HG03457 (cell line): ENCODE measurements around the gene RAB11FIP4.

ENCODE experiments used
- ATAC-seq: cut with Tn5 transposase; IDR thresholded peaks from one replicate; pipeline ENCODE4 v1.9.1; 2021; ENCODE audit warnings: moderate number of reproducible peaks; ENCODE audit not compliant: unreplicated experiment

Gene RAB11FIP4

DNA sequence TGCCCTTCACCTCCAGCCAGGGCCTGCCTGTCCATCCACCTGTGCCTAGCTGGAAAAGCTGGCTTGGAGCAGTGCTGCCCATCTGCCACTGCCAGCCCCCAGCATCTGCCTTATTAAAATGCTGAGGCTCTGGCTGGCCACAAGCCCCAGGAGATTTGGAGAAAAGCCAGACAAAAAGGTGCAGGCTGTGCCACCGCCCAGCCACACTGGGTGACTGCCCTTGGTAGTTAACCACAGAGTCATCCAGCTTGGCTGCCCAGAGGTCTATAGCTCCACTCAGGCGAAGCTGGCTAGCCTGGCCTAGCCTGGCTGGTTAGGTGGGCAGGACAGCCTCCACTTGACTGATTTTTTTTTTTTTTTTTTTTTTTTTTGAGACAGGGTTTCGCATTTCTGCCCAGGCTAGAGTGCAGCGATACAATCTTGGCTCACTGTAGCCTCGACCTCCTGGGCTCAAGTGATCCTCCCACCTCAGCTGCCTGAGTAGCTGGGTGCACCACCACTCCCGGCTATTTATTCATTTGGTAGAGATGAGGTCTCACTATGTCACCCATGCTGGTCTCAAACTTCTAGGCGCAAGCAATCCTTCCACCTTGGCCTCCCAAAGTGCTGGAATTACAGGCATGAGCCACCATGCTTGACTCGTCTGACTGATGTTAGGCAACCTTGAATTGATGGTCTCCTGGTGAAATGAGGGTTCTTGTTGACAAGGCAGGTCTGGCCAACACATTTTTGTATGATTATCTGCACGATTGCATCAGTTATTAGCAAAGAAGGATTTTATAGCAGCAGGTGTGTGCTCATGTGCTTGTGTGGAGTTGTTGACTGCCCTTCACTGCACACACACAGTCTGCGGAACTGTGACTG is 103.8 kb downstream of the RAB11FIP4 start:
- no peak for ATAC-seq

DNA sequence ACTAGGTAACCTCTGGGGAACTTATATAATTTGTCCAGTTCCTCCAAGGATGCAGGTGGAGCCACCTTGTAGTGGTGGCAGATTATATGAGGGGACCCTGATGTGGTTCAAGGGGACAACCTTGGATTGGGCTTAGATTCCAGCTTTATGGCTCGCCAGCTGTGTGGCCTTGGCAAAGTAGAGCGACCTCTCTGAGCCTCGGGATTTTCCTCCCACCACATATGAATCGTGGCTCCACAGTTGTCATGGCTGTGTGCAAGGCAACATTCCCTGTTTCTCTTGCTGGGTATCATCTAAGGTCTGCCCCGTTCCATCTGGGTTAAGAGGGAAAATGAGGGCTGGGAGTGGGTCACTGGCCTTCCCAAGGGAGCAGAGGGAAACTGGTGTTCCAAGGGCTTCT is 104.6 kb downstream of the RAB11FIP4 start:
- ATAC-seq, result no peak

DNA sequence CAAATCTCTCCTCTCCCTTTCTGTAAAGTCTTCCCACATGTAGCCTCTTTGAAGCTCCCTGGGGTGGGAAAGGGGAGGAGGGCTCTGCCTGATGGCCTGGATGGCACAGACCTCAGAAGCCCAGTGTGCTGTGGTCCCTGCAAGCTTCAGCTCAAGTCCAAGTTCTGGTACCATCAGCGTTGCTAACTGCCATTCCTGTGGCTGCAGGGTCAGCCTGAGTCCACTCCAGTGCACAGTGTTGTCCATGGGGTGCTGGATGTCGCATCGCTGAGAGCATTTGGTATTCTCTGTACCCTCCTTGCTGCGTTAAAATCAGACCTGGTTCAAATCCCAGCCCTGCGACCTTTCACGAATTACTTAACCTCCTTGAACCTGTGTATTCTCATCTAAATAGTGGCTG is 105.1 kb downstream of the RAB11FIP4 start:
- ATAC-seq, result no peak

DNA sequence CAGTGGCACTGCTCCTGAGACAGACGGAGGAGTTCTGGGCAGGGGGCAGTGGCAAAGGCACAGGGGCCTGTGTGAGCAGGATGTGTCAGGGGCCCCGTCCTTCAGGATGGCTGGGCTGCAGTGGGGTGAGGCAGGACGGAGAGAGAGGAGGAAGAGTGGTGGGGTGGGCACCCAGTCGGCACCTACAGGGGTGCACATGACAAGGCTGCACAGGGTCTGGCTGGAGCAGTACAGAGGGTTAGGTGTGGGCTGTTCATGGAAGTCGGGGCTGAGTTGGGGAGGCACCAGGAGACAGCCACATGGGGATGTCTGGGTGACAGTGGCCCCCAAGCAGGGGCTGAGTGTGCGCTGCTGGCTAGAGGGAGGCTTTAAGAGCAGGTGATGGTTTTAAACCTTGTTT is 106.0 kb downstream of the RAB11FIP4 start:
- no peak for ATAC-seq

DNA sequence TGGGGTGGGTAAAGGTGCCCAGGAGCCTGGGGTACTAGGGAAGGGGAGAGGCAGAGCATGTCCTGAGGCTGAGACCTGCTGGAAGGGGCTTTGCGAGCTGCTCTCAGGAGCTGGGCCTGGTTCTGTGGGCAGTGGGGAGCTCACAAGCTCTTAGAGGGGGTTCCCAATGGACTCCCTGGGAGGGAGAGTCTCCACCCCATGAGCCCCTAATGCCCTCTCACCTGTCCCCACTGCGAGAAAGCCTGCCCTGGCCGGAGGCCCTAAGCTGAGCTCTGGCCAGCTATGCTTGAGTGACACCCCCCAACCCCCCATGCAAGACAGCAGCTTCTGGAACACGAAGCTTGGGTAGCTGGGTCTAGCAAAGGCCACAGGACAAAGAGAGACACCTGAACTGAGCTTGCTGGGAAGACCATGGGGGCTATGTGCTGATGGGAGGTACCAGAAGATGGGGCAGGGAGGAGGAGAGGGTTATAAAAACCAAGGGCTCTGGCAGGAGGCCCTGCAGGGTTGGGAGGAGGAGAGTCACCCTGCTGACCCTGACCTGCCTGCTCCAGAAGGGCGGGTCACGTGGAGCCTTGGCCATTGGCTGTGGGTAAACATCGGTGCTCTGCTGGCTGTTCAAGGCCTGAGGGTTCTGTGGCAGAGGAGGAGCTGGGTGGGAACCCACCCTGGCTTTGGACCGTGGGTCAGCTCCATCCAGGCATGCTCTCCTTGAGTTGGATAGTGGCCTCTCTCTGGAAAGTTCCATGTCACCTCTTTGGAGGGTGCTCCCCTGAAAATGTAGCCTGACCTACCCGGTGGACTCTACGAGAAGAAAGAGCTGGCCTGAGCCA is 106.7 kb downstream of the RAB11FIP4 start:
- ATAC-seq, result no peak

DNA sequence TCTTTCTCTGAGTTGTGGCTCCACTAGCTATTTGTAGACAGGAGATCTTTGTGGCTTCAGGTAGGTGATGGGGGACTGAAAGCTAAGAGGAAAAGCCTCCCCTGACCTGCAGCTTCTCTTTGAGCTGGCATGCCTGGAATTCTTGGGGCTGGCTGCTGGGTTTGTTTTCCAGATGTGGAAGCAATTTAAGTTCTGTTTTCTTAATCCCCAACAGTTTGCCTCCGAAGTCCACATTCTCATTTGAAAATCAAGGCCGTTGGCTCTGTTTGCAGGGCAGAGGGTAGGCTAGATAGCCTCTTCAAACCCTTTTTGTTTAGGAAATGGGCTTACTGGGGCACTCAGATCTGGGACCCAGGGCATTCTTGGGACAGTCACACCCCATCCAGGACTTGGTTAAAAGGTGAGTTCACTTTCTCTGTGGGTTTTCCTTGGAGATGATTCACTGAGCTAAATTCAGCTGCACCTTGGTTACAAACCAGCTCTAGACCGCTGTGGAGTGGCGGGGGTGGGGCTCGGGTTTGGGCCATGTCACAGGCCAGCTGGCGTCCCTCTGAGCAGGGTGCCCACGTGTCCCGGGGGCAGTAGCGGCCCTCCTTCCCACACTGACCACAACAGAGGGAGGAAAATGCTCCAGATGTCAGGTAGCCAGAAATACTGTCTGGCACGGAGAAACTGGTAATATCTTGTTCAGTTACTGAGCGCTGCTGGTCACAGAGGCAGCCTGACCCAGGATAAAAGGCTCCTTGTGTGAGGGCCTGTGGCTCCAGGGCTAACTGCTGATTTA is 108.5 kb downstream of the RAB11FIP4 start:
- ATAC-seq, result no peak

DNA sequence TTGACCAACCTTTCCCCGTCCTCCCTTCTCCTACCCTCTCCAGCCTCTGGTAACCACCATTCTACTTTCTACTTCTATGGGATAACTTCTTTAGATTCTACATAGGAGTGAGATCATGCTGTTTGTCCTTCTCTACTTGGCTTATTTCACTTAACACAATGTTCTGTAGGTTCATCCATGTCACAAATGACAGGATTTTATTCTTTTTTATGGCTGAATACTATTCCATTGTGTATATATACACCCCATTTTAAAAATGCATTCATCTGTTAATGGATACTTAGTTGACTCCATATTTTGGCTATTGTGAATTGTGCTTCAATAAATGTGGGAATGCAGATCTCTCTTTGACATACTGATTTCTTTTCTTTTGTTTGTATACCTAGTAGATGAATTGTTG is 115.0 kb downstream of the RAB11FIP4 start:
- no peak for ATAC-seq

DNA sequence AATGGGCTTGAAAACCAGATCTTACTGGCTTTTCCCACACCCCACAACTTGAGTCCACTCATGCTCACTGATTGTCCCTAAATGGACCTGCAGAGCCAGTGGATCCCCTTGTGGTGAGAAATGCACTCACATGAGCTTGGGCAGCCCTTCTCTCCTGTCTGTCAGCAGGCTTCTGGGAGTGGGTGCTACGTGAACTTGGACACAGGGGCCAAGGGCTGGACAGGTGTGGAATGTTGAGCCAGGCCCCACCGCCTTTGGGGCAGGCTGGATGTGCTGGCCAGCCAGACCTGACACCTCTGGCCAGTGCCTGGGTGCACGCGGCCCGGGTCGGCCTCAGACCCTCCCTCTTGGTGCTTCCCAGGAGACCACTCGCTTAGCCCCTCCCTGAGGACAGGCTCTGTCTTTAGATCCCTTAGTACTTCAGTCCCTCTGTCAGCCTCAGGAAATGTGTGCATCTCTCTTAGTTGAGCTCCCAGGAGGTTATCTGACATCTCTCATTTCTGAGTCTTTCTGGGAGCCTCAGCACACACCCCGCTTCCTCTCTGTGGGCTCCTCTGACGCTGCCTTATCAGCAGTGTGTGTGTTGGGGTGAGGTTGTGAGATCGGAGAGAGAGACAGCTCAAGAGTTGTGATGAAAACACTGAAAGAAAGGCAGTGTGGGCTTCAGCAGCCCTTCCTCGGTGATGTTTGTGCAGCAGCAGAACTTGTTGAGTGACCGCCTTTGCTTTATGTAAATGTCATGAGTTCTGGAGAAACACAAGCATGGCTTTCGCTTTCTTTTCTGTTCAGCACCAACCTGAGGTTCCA is 117.0 kb downstream of the RAB11FIP4 start:
- no peak for ATAC-seq

DNA sequence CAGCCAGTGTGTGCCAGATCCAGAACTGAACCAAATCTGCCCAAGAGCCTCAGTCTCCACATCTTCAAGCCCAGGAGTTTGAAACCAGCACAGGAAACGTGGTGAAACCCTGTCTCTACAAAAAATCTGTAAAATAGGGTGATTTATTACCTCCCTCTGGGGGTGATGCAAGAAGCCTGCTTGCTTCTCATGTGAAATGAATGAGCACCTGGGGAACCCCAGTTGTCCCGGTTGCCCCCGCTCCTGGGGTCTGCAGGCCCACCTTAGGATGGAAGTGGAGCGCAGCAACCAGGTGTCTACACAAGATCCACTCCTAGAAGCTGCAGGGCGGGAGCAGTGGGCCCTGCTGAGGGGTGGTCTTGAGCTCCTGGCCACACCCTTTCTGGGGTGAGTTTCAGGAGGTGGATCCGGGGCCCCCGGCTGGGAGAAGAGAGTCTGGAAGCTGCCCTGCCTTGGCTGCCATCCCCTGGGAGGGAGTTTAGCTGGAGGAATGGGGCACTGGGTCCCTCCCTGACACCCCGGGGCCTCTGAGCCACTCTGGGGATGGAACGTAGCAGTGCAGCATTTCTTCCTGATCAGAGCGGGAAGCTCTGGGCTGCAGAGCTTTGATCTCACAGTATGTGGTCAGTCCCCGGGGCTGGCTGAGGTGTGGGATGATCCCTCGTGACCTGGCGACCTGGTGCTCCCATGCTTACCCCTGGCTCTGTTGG is 117.8 kb downstream of the RAB11FIP4 start:
- ATAC-seq, result no peak

DNA sequence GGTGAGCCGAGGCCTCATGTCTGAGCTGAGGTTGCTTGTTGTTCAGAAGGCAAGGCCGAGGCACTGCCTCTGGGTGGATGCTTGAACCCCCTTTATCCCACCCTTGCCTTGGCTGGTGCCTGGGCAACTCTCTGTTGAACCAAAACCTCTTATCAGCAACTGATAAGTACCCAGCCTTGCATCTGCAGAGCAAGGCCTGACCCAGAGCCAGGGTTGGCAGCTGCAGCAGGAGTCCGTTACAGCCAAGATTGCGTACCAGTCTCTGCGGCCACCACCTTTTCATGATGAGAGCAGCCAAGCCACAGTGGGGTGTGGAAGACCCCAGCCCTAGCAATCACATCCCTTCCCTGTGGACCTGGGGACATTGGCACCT is 118.3 kb downstream of the RAB11FIP4 start:
- no peak for ATAC-seq

DNA sequence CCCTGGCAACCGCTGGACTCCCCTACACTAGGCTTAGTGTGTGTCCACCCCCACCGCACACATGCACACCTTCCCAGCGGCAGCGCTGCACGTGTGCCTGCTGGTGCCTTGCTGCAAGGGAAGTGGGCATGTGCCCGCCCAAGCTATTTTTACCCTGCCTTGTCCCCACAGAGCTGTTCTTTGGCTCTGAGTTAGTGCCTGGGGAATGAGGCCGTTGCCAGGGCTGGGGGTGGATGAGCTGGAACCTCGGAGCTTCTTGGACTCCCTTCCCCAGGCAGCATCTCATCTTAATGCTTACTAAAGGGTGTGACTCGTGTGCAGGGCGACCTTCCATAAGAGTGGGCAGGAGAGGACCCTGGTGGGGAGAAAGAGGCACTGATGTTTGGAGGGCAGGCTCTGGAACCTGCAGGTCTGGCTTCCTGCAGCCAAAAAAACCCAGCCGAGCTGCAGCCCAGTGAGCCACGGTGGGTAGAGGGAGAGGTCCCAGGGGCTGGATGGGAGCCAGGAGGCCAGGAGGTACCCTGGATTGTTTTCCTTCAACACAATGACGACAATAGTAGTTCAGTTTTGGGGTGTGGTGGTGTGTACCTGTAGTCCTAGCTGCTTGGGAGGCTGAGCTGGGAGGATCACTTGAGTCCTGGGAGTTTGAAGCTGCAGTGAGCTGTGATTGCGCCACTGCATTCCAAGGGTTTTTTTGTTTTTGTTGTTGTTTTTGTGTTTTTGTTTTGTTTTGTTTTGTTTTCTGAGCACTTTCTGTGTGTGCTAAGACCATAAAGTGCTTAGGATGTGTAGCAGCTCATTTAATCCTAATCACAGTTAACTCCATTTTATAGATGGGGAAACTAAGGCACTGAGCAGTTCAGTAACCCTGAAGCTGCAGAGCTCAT is 119.1 kb downstream of the RAB11FIP4 start:
- ATAC-seq, result no peak

DNA sequence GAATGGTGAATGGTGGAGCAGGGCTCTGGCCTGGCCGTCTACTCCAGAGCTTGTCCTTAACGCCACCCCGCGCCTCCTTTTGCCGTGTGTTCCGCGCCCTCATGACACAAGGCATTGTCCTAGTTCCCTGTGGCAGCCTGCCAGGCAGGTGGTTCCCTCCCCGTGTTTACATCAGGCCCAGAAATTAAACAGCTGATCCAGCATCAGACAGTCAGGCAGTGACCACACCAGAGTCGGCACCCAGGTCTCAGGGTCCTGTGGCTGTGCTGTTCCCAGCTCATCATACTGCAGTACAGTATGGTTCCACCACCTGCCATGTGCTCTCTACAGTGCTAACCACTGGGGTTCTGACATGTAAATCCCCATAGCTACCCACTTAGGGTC is 119.7 kb downstream of the RAB11FIP4 start:
- no peak for ATAC-seq

DNA sequence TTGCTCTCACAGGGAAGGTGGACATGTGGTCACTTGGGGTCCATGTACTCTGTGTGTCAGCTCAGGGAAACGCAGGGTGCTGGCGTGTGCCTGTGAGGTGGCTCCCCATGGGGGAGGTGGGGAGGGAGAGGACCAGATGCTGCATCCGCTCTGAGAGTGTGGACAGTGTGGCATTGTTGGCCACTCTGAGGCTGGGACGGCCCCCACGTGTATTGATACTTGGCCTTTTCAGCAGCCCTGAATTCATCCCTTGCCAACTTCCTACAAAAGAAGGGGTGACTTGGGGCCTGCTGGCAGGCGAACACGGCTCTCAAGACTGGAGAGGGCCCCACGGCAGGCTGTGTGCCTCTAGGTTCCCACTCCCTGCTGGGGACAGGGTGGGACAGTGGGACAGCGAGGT is 120.1 kb downstream of the RAB11FIP4 start:
- ATAC-seq, result no peak

DNA sequence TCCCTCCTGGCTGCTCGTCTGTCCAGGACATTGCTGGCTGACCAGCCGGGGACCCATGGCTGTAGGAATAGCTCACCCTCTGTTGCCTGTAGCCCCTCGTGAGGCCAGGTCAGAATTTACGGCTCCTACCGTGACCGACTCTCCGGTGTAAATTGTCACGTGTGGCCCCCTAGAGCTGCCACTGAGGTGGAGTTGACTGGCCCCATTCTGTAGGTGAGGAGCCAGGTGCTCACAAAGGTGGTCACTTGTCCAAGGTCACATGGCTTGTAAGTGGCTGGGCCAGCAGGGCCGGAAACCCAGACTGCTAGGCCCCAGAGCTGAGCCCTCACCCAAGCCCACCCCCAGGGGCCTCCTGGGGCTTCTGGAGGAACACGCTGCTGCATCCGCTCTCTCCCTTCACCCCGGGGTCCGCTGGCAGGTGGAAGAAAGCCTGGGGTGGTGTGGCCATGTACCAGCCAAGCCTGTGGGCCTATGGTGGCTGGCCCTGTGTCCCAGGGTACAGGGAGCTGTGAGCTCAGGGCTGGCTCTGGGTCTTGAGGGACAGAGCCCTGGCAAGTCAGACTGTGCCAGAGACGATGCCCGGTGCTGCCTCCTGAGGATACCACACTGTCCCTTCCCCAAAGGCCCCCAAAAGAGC is 120.7 kb downstream of the RAB11FIP4 start:
- ATAC-seq, result no peak

DNA sequence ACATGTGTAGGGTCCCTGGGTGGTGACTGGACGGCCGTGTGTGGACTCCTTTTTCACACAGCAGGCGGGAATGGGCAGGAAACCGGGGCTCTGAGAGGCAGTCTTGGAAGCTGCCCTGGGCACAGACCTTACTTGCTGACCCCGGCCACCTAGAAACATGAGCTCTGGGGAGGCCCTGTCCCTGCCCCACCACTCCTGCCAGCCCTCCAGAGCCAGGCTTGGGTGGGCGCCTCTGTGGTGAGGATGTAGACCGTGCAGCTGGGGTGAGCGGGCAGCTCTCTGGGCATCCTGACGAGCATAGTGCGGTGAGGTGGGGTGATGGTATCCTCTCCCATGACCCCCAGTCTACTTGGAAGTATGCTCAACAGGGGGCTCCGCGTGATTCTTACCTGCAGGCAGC is 121.3 kb downstream of the RAB11FIP4 start:
- no peak for ATAC-seq

DNA sequence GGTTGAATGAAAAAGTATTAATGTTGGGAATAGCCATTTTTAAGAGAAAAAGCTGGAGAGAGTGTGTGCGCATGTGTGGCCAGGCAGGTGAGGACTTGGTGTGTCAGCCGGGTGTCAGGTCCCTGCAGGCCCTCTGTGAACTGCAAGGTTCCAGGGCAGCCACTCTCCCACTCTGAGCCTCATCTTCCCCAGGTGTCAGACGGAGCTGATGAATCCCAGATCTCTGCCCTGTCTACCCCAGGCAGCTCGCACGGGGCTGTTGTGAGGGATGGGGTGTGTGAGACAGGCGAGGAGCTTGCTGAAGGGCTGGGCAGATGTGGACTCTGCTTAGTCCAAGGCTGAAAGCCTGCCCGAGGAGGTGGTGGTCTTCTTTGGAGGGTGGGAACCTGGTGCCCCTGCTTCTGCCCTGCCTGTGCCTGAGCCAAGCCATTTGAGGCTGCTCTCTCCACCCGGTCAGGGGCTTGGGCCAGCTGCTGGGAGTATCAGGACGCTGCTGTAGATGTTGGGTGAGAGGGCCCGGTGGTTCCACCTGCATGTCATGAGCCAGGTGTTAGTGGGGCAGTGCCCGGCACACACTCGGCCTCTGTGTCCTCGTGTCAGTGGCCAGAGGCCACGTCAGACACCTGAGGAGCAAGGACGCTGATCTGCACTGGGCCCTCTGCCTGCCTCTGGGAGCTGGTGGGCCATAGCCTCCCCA is 122.4 kb downstream of the RAB11FIP4 start:
- no peak for ATAC-seq

DNA sequence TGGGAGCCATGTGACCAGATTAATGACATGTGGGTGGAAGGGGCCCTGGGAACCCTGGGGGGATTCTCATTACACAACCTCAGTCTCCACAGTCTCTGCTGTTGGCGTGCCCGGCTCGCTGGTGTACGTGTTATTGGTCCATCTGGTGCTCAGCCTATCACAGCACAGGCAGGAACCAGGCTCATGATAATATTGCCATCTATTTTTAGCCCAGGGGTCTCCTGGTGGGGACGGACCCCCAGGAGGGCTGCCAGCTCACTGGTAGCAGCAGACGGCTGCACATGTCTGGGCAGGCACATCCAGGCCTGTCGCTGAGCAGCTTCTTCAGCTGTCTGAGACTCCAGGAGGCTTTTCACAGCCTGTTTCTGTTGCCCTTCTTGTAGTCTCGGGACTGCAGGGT is 123.8 kb downstream of the RAB11FIP4 start:
- ATAC-seq, result no peak

DNA sequence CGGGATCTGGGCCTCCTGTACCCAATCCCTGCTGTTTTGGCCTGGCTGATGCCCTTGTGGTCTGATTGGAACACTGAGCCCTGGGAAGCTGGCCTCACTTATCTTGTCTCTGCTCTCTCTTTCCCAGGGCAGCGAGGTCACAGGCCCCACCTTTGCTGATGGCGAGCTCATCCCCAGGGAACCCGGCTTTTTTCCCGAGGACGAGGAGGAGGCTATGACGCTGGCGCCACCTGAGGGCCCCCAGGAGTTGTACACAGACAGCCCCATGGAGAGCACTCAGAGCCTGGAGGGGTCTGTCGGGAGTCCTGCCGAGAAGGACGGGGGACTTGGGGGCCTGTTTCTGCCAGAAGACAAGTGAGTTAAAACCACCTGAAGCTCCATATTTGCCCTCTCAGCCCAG is 126.0 kb downstream of the RAB11FIP4 start:
- ATAC-seq, result no peak
